K562 (cell line): ENCODE results near the gene DOCK1. TPM values are rescaled to one million over a fixed set of nuclear protein-coding genes. Genes with fewer than 3 reads are reported as not detected.

Experiments used
- ATAC-seq: fragments of 200-7000 bp; cut with Tn5 transposase; 3 replicates; pipeline ENCODE4 v1.9.1; 2020; ENCODE audit warnings: moderate library complexity
- BruUV-seq: library from RNA; stranded (reverse); fragments of 400-500 nt; replicated peaks from 2 replicates; lab custom pipeline; 2021; lab: Mats Ljungman, UMichigan
- CTCF ChIA-PET: fragments of 300-600 bp; formaldehyde crosslinking; extraction: SDS; loops from one replicate; lab custom pipeline; 2021; ENCODE audit warnings: low intra/inter-chr PET ratio; lab: Yijun Ruan, JAX
- POLR2A ChIA-PET: fragments of 300-600, 350-650 bp; sonication (Branson Sonifier 250); formaldehyde crosslinking; extraction: SDS; loops from one replicate; lab custom pipeline; 2021; ENCODE audit warnings: antibody characterized with exemption, inconsistent platforms; lab: Yijun Ruan, JAX
- DNase-seq, 4 experiments: peaks; one replicate each; pipeline versions ENCODE4 v3.0.0 to v3.0.0-alpha.2; 2011 to 2018; ENCODE audit warnings: low spot score in 3 of 4, mixed read lengths in 3 of 4; ENCODE audit errors: extremely low read depth in 1 of 4
- FAIRE-seq: peaks from 2 replicates; lab custom pipeline; 2011; peaks lifted over from hg19 to GRCh38; lab: Jason Lieb, UNC
- H2AFZ ChIP-seq: 2 replicates; pipeline ENCODE4 v1.6.0; 2011; ENCODE audit warnings: low read depth, low read length, control low read depth, inconsistent platforms
- H3K27ac ChIP-seq: fragments of 200-600 bp; 3 replicates; pipeline ENCODE4 v1.8.0; 2011; ENCODE audit warnings: low read depth, mild to moderate bottlenecking, control low read depth, inconsistent platforms, low read length, moderate library complexity, mixed read lengths; ENCODE audit errors: extremely low read depth
- H3K27me3 ChIP-seq, 2 experiments: fragments of 300-600 bp in 1 of 2; 2 replicates in 1 of 2; 3 replicates in 1 of 2; pipeline versions ENCODE4 v1.6.0 to v1.8.0; 2011; ENCODE audit warnings: inconsistent platforms in 2 of 2, low read length in 2 of 2, mild to moderate bottlenecking in 1 of 2, mixed read lengths in 1 of 2, moderate library complexity in 1 of 2; ENCODE audit not compliant: control insufficient read depth in 2 of 2, insufficient read depth in 2 of 2
- H3K36me3 ChIP-seq: fragments of 300-600 bp; 3 replicates; pipeline ENCODE4 v1.8.0; 2011; ENCODE audit warnings: mild to moderate bottlenecking, low read length, inconsistent platforms; ENCODE audit not compliant: control insufficient read depth, insufficient read depth
- H3K4me1 ChIP-seq, 2 experiments: fragments of 200-600 bp in 1 of 2; replicated peaks in 1 of 2; 2 replicates in 1 of 2; 3 replicates in 1 of 2; pipeline versions ENCODE4 v1.5.1 to v1.8.0; 2011; ENCODE audit warnings: inconsistent platforms in 2 of 2, low read length in 2 of 2, mild to moderate bottlenecking in 1 of 2, mixed read lengths in 1 of 2, moderate library complexity in 1 of 2; ENCODE audit not compliant: control insufficient read depth in 2 of 2, insufficient read depth in 2 of 2
- H3K4me2 ChIP-seq: 2 replicates; pipeline ENCODE4 v1.6.1; 2011; ENCODE audit warnings: low read length, control low read depth, inconsistent platforms, mixed read lengths; ENCODE audit not compliant: insufficient read depth
- H3K4me3 ChIP-seq: fragments of 200-600 bp; sonication (generic), shearing (Covaris generic); 2 replicates; pipeline ENCODE4 v1.5.1; 2016; ENCODE audit warnings: control low read depth, inconsistent platforms
- H3K79me2 ChIP-seq: fragments of 200-600 bp; 3 replicates; pipeline ENCODE4 v1.8.0; 2011; ENCODE audit warnings: low read length, inconsistent platforms; ENCODE audit not compliant: control insufficient read depth, insufficient read depth
- H3K9ac ChIP-seq, 2 experiments: 2 replicates each; pipeline versions ENCODE4 v1.6.0 to v1.6.1; 2011; ENCODE audit warnings: low read depth in 2 of 2, low read length in 2 of 2, control low read depth in 1 of 2, inconsistent platforms in 1 of 2, mild to moderate bottlenecking in 1 of 2, mixed read lengths in 1 of 2; ENCODE audit not compliant: insufficient read depth in 1 of 2
- H3K9me1 ChIP-seq: one replicate; pipeline ENCODE4 v1.6.0; 2011; ENCODE audit warnings: inconsistent platforms, mild to moderate bottlenecking, low read length, moderate library complexity; ENCODE audit not compliant: control insufficient read depth, insufficient read depth
- H3K9me3 ChIP-seq: replicated peaks from 2 replicates; pipeline ENCODE4 v1.5.1; 2011; ENCODE audit warnings: low read depth, low read length, inconsistent platforms; ENCODE audit not compliant: control insufficient read depth, insufficient read depth
- H4K20me1 ChIP-seq: replicated peaks from 2 replicates; pipeline ENCODE4 v1.6.1; 2011; ENCODE audit warnings: low read length, inconsistent platforms, mixed read lengths; ENCODE audit not compliant: control insufficient read depth, insufficient read depth
- ARID3A ChIP-seq: IDR thresholded peaks from 2 replicates; pipeline ENCODE4 v1.6.1; 2012; ENCODE audit warnings: low read depth, low read length, improper control_type of control experiment, borderline replicate concordance
- DNMT1 ChIP-seq: fragments of 450-650 bp; IDR thresholded peaks from 2 replicates; pipeline ENCODE4 v1.6.1; 2016; ENCODE audit warnings: antibody characterized with exemption, mild to moderate bottlenecking
- ETV1 ChIP-seq: fragments of 450-650 bp; conservative IDR thresholded peaks from 2 replicates; pipeline ENCODE4 v1.6.1; 2016; ENCODE audit warnings: missing genetic modification characterization, control low read depth, low read depth, missing compliant biosample characterization
- FOXK2 ChIP-seq, 2 experiments: fragments of 450-650 bp; IDR thresholded peaks in 1 of 2; conservative IDR thresholded peaks in 1 of 2; 2 replicates each; pipeline ENCODE4 v1.6.1; 2016; ENCODE audit warnings: low read depth in 2 of 2, mild to moderate bottlenecking in 1 of 2
- FUS ChIP-seq: fragments of 200-400 bp; formaldehyde crosslinking; optimal IDR thresholded peaks from 2 replicates; pipeline ENCODE3; 2017; ENCODE audit warnings: low read depth, low read length
- NFATC3 ChIP-seq: fragments of 450-650 bp; IDR thresholded peaks from 2 replicates; pipeline ENCODE4 v1.6.1; 2017; ENCODE audit warnings: mild to moderate bottlenecking
- PRPF4 ChIP-seq: fragments of 200-400 bp; formaldehyde crosslinking; IDR thresholded peaks from one replicate; pipeline ENCODE4 v1.6.1; 2017; ENCODE audit warnings: low read length, low read depth, mild to moderate bottlenecking; ENCODE audit not compliant: insufficient read depth, poor library complexity, severe bottlenecking
- RBFOX2 ChIP-seq: fragments of 200-400 bp; formaldehyde crosslinking; IDR thresholded peaks from 2 replicates; pipeline ENCODE4 v1.6.1; 2017; ENCODE audit warnings: low read depth, mild to moderate bottlenecking, low read length, moderate library complexity
- SIN3B ChIP-seq: fragments of 450-650 bp; IDR thresholded peaks from 2 replicates; pipeline ENCODE4 v1.6.1; 2017; ENCODE audit warnings: low read depth, mild to moderate bottlenecking, moderate library complexity
- SLC30A9 ChIP-seq: fragments of 250-450 bp; sonication (Bioruptor Pico); IDR thresholded peaks from 2 replicates; pipeline ENCODE4 v1.8.0; 2022; ENCODE audit warnings: mild to moderate bottlenecking, moderate library complexity
- TCF15 ChIP-seq: fragments of 250-450 bp; sonication (Bioruptor Pico); IDR thresholded peaks from 2 replicates; pipeline ENCODE4 v1.8.0; 2022; ENCODE audit warnings: moderate library complexity, mild to moderate bottlenecking, inconsistent platforms
- ZFPM2 ChIP-seq: fragments of 250-450 bp; sonication (Bioruptor Pico); IDR thresholded peaks from 2 replicates; pipeline ENCODE4 v1.5.1; 2022; ENCODE audit warnings: mild to moderate bottlenecking
- ZNF217 ChIP-seq: sonication (generic); formaldehyde crosslinking; IDR thresholded peaks from 2 replicates; pipeline ENCODE4 v1.8.0; 2022; ENCODE audit warnings: mild to moderate bottlenecking, missing genetic modification reagents
- WGBS: fragments of 100-300 bp; shearing (Covaris generic); methylation state at CpG from one replicate; pipeline ENCODE4 v1.1.6; 2016; ENCODE audit warnings: low coverage, mixed read lengths; ENCODE audit not compliant: insufficient coverage; ENCODE audit errors: missing lambda C conversion rate; 5-methylcytosine and 5-hydroxymethylcytosine counted together
- in situ Hi-C: fragments of 300-500 bp; cut with MboI; formaldehyde crosslinking; loops from 4 replicates; pipeline ENCODE4 v1.15.0; 2018; ENCODE audit warnings: inconsistent platforms, mixed read lengths
- intact Hi-C: fragments of 100-400 bp; cut with micrococcal nuclease; formaldehyde crosslinking; loops from 2 replicates; pipeline ENCODE4 v1.14.2; 2022
- polyA plus RNA-seq, 8 experiments: library from polyadenylated mRNA; depleted of rRNA in 4 of 8; stranded (reverse) in 5 of 8; unstranded in 3 of 8; fragments of >200 nt; fragmentation: Nextera tagmentation in 2 of 8; fragmentation: Illumina TruSeq in 1 of 8; extraction: Ambion mirVana in 2 of 8; extraction: Trizol in 1 of 8; gene quantifications; 2 replicates each; pipeline versions ENCODE4 v1.2.1 to v1.2.3, GENCODE V29; 2011 to 2014; ENCODE audit warnings: inconsistent platforms in 1 of 8, missing spikeins in 1 of 8
- total RNA-seq, 7 experiments: library from RNA; depleted of rRNA in 6 of 7; stranded (reverse); fragments of >200 nt in 6 of 7; fragmentation: Illumina TruSeq in 2 of 7; extraction: Trizol in 2 of 7; gene quantifications; 2 replicates each; pipeline versions ENCODE4 v1.2.1 to v1.2.3, GENCODE V29; 2011 to 2021; ENCODE audit warnings: low replicate concordance in 1 of 7

DOCK1 gene
- total and polyA plus RNA-seq, 9 of the 15 experiments (the other 6 are each of a cell fraction or from before 2014, with no cell fraction given), result 0.31 TPM; not detected in 8

GRCh38 chr10:127029061-127029460 is 123.8 kb downstream of the DOCK1 start:
- H3K36me3 ChIP-seq, result no peaks in the 10 kb centered on the region
- no peak overlapping the region for H3K4me3 ChIP-seq
- ChIA-PET POLR2A (interaction anchor here (0.6 to 0.9 kb wide), 2 partner anchors 8 to 256 kb away, joined by 3 read pairs; no protein-coding TSS in a partner anchor), CTCF (no interaction called here)
- no peak overlapping the region for H3K4me2 ChIP-seq
- no peaks in the 10 kb centered on the region for H3K4me1 ChIP-seq
- 0% methylated on average over 4 of the region's 8 CpGs for WGBS
- no peak for ATAC-seq
- H4K20me1 ChIP-seq, result no peaks in the 10 kb centered on the region
- no TSS peak for BruUV-seq
- H3K9me1 ChIP-seq, result no peaks in the 10 kb centered on the region
- no peaks in the 10 kb centered on the region for H3K27me3 ChIP-seq
- TF ChIP-seq RBFOX2 (no peak), SIN3B (no peak), ETV1 (tag) (no peak), FUS (no peak)
- H3K27ac ChIP-seq, result no peak overlapping the region
- H2AFZ ChIP-seq, result no peak overlapping the region
- FAIRE-seq, result no peak
- no peak overlapping the region for H3K9ac ChIP-seq
- in situ Hi-C loops (no loop called here), intact Hi-C loops (no loop called here)
- no peaks in the 10 kb centered on the region for H3K9me3 ChIP-seq
- DNase-seq, result no peak
- no peaks in the 10 kb centered on the region for H3K79me2 ChIP-seq

GRCh38 chr10:127033216-127034033 is 128.2 kb downstream of the DOCK1 start:
- ChIA-PET POLR2A (no interaction called here), CTCF (no interaction called here)
- no peaks in the 10 kb centered on the region for H3K79me2 ChIP-seq
- no peaks in the 10 kb centered on the region for H4K20me1 ChIP-seq
- no peaks in the 10 kb centered on the region for H3K4me1 ChIP-seq
- ATAC-seq (no peak), DNase-seq (no peak), FAIRE-seq (no peak)
- no peak overlapping the region for H3K4me2 ChIP-seq
- no peak overlapping the region for H2AFZ ChIP-seq
- H3K9me3 ChIP-seq, result no peaks in the 10 kb centered on the region
- in situ Hi-C loops (no loop called here), intact Hi-C loops (no loop called here)
- no peak overlapping the region for H3K27ac ChIP-seq
- WGBS, result 2% methylated on average over 8 of the region's 12 CpGs
- no peak overlapping the region for H3K4me3 ChIP-seq
- H3K9ac ChIP-seq, result no peak overlapping the region
- H3K36me3 ChIP-seq, result no peaks in the 10 kb centered on the region
- H3K27me3 ChIP-seq, result no peaks in the 10 kb centered on the region
- no TSS peak for BruUV-seq
- H3K9me1 ChIP-seq, result no peaks in the 10 kb centered on the region
- no peak for TF ChIP-seq SLC30A9 (CRISPR knock-in tag)
- TF ChIP-seq DNMT1, result no peak
- no peak for TF ChIP-seq NFATC3
- TF ChIP-seq PRPF4, result no peak
- TF ChIP-seq FOXK2 (conservative IDR thresholded peaks at IDR 0.05 in 1 of 2, IDR thresholded peaks at IDR 0.05 in 1 of 2; ENCODE audit: low read depth in 2 of 2), result no peak
- no peak for TF ChIP-seq ZFPM2 (CRISPR knock-in tag)
- TF ChIP-seq TCF15 (CRISPR knock-in tag), result no peak
- TF ChIP-seq ZNF217 (CRISPR knock-in tag), result no peak
- TF ChIP-seq ARID3A, result no peak
